Measurements from ENCODE around the gene RAB5A. TPM values are rescaled to one million over a fixed set of nuclear protein-coding genes. Genes with fewer than 3 reads are reported as not detected.

Gene RAB5A
- total RNA-seq, 2 experiments from 2014 or later = 46.4 to 47.5 TPM

Other genes with a start within 250 kb of the RAB5A start
- gene EFHB, start 12.9 kb upstream of the RAB5A start, total RNA-seq = 1 to 10 TPM in 1 of 2 experiments, under 1 TPM in 1; 0.55 to 1.2 TPM
- gene PP2D1, start 65.2 kb downstream of the RAB5A start, total RNA-seq = not detected
- 10 to 100 TPM in 1 of 2 experiments, 1 to 10 TPM in 1; 9.4 to 11.5 TPM for gene KAT2B, start 93.3 kb downstream of the RAB5A start, total RNA-seq
- gene SGO1, start 239.1 kb downstream of the RAB5A start, total RNA-seq = 10 to 100 TPM; 36.2 to 37.5 TPM

All from activated naive CD4-positive, alpha-beta T cell treated with anti-CD3 and anti-CD28 coated beads for 36 hours (primary cell).